Stomach (tissue), 4 donors: ENCODE measurements around the gene LLCFC1.

ENCODE experiments used
- POLR2A ChIP-seq, 4 donors: fragments of 450-650 bp; IDR thresholded peaks; one replicate each; pipeline ENCODE4 v1.6.1; 2016; ENCODE audit warnings: antibody characterized with exemption in 4 of 4, control low read depth in 2 of 4, mild to moderate bottlenecking in 1 of 4, moderate library complexity in 1 of 4
- POLR2AphosphoS5 ChIP-seq, 3 donors: sonication (generic); formaldehyde crosslinking; IDR thresholded peaks; one replicate each; pipeline ENCODE4 v1.6.1; 2016; ENCODE audit warnings: antibody characterized with exemption in 3 of 3
- TF ChIP-seq, protein P1 (sequence below), 7 experiments: fragments of 450-650 bp in 4 of 7; fragments of 200-600 bp in 3 of 7; sonication (generic) in 3 of 7; IDR thresholded peaks; one replicate each; pipeline ENCODE4 v1.5.1; 2016 to 2019; ENCODE audit warnings: antibody characterized with exemption in 7 of 7, control low read depth in 2 of 7, mild to moderate bottlenecking in 1 of 7

DNA sequence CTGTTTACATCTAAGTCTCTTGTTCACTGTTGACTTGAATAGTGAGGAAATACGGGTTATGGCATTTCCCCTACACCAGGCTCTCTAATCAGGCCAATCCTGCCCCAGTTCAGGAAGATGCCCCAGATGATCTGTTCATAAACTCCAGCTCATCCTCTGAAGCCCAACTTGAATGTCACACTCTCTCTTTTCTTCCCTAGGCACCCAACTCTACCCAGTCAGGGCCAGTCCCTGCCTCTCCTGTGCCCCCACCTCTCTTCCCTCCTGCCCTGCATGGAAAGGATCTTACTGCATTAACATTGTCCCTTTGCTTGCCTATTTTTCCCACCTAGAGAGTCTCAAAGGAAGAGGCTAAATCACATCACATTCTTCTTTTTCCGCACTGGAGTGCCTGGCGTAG is 43.1 kb upstream of the LLCFC1 start:
- no peak for TF ChIP-seq POLR2A (IDR thresholded peaks at IDR 0.05)
- no peak for TF ChIP-seq POLR2AphosphoS5 (IDR thresholded peaks at IDR 0.05)
- TF ChIP-seq, protein P1, sequence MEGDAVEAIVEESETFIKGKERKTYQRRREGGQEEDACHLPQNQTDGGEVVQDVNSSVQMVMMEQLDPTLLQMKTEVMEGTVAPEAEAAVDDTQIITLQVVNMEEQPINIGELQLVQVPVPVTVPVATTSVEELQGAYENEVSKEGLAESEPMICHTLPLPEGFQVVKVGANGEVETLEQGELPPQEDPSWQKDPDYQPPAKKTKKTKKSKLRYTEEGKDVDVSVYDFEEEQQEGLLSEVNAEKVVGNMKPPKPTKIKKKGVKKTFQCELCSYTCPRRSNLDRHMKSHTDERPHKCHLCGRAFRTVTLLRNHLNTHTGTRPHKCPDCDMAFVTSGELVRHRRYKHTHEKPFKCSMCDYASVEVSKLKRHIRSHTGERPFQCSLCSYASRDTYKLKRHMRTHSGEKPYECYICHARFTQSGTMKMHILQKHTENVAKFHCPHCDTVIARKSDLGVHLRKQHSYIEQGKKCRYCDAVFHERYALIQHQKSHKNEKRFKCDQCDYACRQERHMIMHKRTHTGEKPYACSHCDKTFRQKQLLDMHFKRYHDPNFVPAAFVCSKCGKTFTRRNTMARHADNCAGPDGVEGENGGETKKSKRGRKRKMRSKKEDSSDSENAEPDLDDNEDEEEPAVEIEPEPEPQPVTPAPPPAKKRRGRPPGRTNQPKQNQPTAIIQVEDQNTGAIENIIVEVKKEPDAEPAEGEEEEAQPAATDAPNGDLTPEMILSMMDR (IDR thresholded peaks at IDR 0.05), result no peak
